HepG2 (cell line): ENCODE data around the gene FAM180A. TPM values are rescaled to one million over a fixed set of nuclear protein-coding genes. Genes with fewer than 3 reads are reported as not detected.

Experiments used
- ATAC-seq: fragments of 200-7000 bp; cut with Tn5 transposase; 3 replicates; pipeline ENCODE4 v1.9.1; 2020; ENCODE audit warnings: mild to moderate bottlenecking, moderate library complexity
- BruUV-seq: library from RNA; stranded (reverse); fragments of 400-500 nt; replicated peaks from 2 replicates; lab custom pipeline; 2021; lab: Mats Ljungman, UMichigan
- CTCF ChIA-PET: fragments of 300-600 bp; formaldehyde crosslinking; extraction: SDS; loops from one replicate; lab custom pipeline; 2021; ENCODE audit warnings: low total read pairs, inconsistent platforms, low intra/inter-chr PET ratio; lab: Yijun Ruan, JAX
- POLR2A ChIA-PET: fragments of 350-600 bp; sonication (Branson Sonifier 250); formaldehyde crosslinking; loops from one replicate; lab custom pipeline; 2020; ENCODE audit warnings: antibody characterized with exemption, inconsistent platforms; lab: Yijun Ruan, JAX
- DNase-seq: peaks from one replicate; pipeline ENCODE4 v3.0.0-alpha.2; 2015; ENCODE audit warnings: low spot score
- FAIRE-seq: peaks from 3 replicates; lab custom pipeline; 2011; peaks lifted over from hg19 to GRCh38; lab: Jason Lieb, UNC
- H2AFZ ChIP-seq: one replicate; pipeline ENCODE4 v1.6.1; 2011; ENCODE audit warnings: low read length, inconsistent platforms
- H3K27ac ChIP-seq: fragments of 300-600 bp; 3 replicates; pipeline ENCODE4 v1.8.0; 2011; ENCODE audit warnings: mixed run types, mild to moderate bottlenecking, mixed read lengths, low read length, inconsistent platforms; ENCODE audit not compliant: insufficient read depth; ENCODE audit errors: extremely low read length
- H3K27me3 ChIP-seq, 2 experiments: fragments of 200-600 bp in 1 of 2; 2 replicates in 1 of 2; 3 replicates in 1 of 2; pipeline versions ENCODE4 v1.6.0 to v1.8.0; 2011; ENCODE audit warnings: low read length in 2 of 2, mild to moderate bottlenecking in 2 of 2, moderate library complexity in 2 of 2, inconsistent platforms in 1 of 2; ENCODE audit not compliant: insufficient read depth in 2 of 2, control insufficient read depth in 1 of 2
- H3K36me3 ChIP-seq, 2 experiments: fragments of 200-600 bp in 1 of 2; replicated peaks in 1 of 2; 2 replicates in 1 of 2; 3 replicates in 1 of 2; pipeline versions ENCODE4 v1.5.1 to v1.8.0; 2011; ENCODE audit warnings: low read length in 2 of 2, inconsistent platforms in 1 of 2; ENCODE audit not compliant: insufficient read depth in 2 of 2, control insufficient read depth in 1 of 2
- H3K4me1 ChIP-seq: 2 replicates; pipeline ENCODE4 v1.5.1; 2012; ENCODE audit warnings: low read length, inconsistent platforms; ENCODE audit not compliant: insufficient read depth
- H3K4me2 ChIP-seq: 2 replicates; pipeline ENCODE4 v1.6.0; 2011; ENCODE audit warnings: low read depth, low read length, inconsistent platforms
- H3K4me3 ChIP-seq, 3 experiments: fragments of 200-600 bp in 1 of 3; sonication (generic), shearing (Covaris generic) in 1 of 3; replicated peaks in 1 of 3; 2 replicates each; pipeline ENCODE4 v1.5.1; 2011 to 2016; ENCODE audit warnings: low read length in 3 of 3, inconsistent platforms in 2 of 3, low read depth in 2 of 3, mild to moderate bottlenecking in 2 of 3, control low read depth in 1 of 3, mixed read lengths in 1 of 3; ENCODE audit not compliant: insufficient read depth in 1 of 3
- H3K79me2 ChIP-seq: one replicate; pipeline ENCODE4 v1.6.1; 2011; ENCODE audit warnings: low read length, inconsistent platforms; ENCODE audit not compliant: insufficient read depth
- H3K9ac ChIP-seq: 2 replicates; pipeline ENCODE4 v1.6.0; 2011; ENCODE audit warnings: mild to moderate bottlenecking, low read depth, low read length, inconsistent platforms; ENCODE audit not compliant: insufficient read depth
- H3K9me3 ChIP-seq: 2 replicates; pipeline ENCODE4 v1.5.1; 2012; ENCODE audit warnings: mild to moderate bottlenecking, low read length
- H4K20me1 ChIP-seq: 2 replicates; pipeline ENCODE4 v1.6.0; 2011; ENCODE audit warnings: inconsistent platforms, mild to moderate bottlenecking, low read length, moderate library complexity; ENCODE audit not compliant: insufficient read depth
- BCL6 ChIP-seq: IDR thresholded peaks from 2 replicates; pipeline ENCODE4 v1.6.1; 2016; ENCODE audit warnings: missing genetic modification reagents, missing compliant biosample characterization
- PREB ChIP-seq: sonication (generic); formaldehyde crosslinking; IDR thresholded peaks from 2 replicates; pipeline ENCODE4 v1.4.0; 2020; ENCODE audit warnings: missing genetic modification reagents
- SKI ChIP-seq: fragments of 450-650 bp; IDR thresholded peaks from one replicate; pipeline ENCODE4 v1.6.1; 2018; ENCODE audit warnings: mild to moderate bottlenecking; ENCODE audit not compliant: partially characterized antibody
- TFE3 ChIP-seq: IDR thresholded peaks from 2 replicates; pipeline ENCODE4 v1.6.1; 2016
- XRCC5 ChIP-seq: fragments of 200-400 bp; formaldehyde crosslinking; optimal IDR thresholded peaks from 2 replicates; pipeline ENCODE3; 2017; ENCODE audit warnings: mild to moderate bottlenecking, low read length
- ZIK1 ChIP-seq: sonication (generic); formaldehyde crosslinking; IDR thresholded peaks from 2 replicates; pipeline ENCODE4 v1.5.0; 2020; ENCODE audit warnings: mild to moderate bottlenecking, low read depth, missing genetic modification reagents, borderline replicate concordance
- ZNF235 ChIP-seq: sonication (generic); formaldehyde crosslinking; IDR thresholded peaks from 2 replicates; pipeline ENCODE4 v1.8.1; 2023; ENCODE audit warnings: mild to moderate bottlenecking, missing genetic modification reagents, borderline replicate concordance
- ZNF383 ChIP-seq: sonication (generic); formaldehyde crosslinking; IDR thresholded peaks from 2 replicates; pipeline ENCODE4 v1.4.0; 2020; ENCODE audit warnings: missing genetic modification reagents, mild to moderate bottlenecking, borderline replicate concordance
- ZNF460 ChIP-seq: sonication (generic); formaldehyde crosslinking; IDR thresholded peaks from 2 replicates; pipeline ENCODE4 v1.5.1; 2020; ENCODE audit warnings: missing genetic modification reagents, mild to moderate bottlenecking, borderline replicate concordance
- ZNF552 ChIP-seq: sonication (generic); formaldehyde crosslinking; IDR thresholded peaks from 2 replicates; pipeline ENCODE4 v1.9.0; 2022; ENCODE audit warnings: missing genetic modification reagents, mild to moderate bottlenecking, borderline replicate concordance
- ZNF562 ChIP-seq: sonication (generic); formaldehyde crosslinking; IDR thresholded peaks from 2 replicates; pipeline ENCODE4 v1.8.0; 2022; ENCODE audit warnings: missing genetic modification reagents, borderline replicate concordance
- ZNF567 ChIP-seq: sonication (generic); formaldehyde crosslinking; IDR thresholded peaks from 2 replicates; pipeline ENCODE4 v1.8.1; 2023; ENCODE audit warnings: mild to moderate bottlenecking, missing genetic modification reagents, borderline replicate concordance
- ZNF878 ChIP-seq: sonication (generic); formaldehyde crosslinking; IDR thresholded peaks from 2 replicates; pipeline ENCODE4 v1.8.1; 2023; ENCODE audit warnings: mild to moderate bottlenecking, missing genetic modification reagents, moderate library complexity
- WGBS: methylation state at CpG from one replicate; pipeline ENCODE4 v1.1.6; 2017; ENCODE audit warnings: low lambda C conversion rate; 5-methylcytosine and 5-hydroxymethylcytosine counted together
- in situ Hi-C: cut with HindIII; loops from 2 replicates; pipeline ENCODE4 v1.10.0; 2017; ENCODE audit warnings: low pct_unique_long_range_greater_than_20kb; ENCODE audit not compliant: extremely low pct_ligation_motif_present
- intact Hi-C: fragments of 100-400 bp; cut with micrococcal nuclease; formaldehyde crosslinking; loops from one replicate; pipeline ENCODE4 v1.10.0; 2022; ENCODE audit not compliant: unreplicated experiment
- polyA plus RNA-seq, 8 experiments: library from polyadenylated mRNA; depleted of rRNA in 3 of 8; stranded (reverse) in 7 of 8; unstranded in 1 of 8; fragments of >200 nt; fragmentation: Illumina TruSeq in 4 of 8; extraction: Trizol in 4 of 8; gene quantifications; 2 replicates each; pipeline versions ENCODE4 v1.2.1 to v1.2.3, GENCODE V29; 2011 to 2016; ENCODE audit warnings: low read depth in 4 of 8, missing spikeins in 1 of 8, mixed read lengths in 1 of 8; ENCODE audit not compliant: insufficient read depth in 1 of 8
- total RNA-seq, 5 experiments: library from RNA; depleted of rRNA; stranded (reverse); fragments of >200 nt; fragmentation: Illumina TruSeq; extraction: Trizol; gene quantifications; 2 replicates each; pipeline ENCODE4 v1.2.3, GENCODE V29; 2016; ENCODE audit warnings: low read depth in 1 of 5

The FAM180A gene
- total and polyA plus RNA-seq, 2 of the 13 experiments (the other 11 are each of a cell fraction or from before 2014, with no cell fraction given), result not detected

GRCh38 chr7:135770139-135770710 is 21.6 kb upstream of the FAM180A start:
- in situ Hi-C loops (no loop called here), intact Hi-C loops (no loop called here)
- Histone ChIP-seq H3K9me3 (no peaks in the 10 kb centered on the region), H3K36me3 (no peaks in the 10 kb centered on the region), H2AFZ (no peak overlapping the region), H3K4me2 (no peak overlapping the region), H3K9ac (no peak overlapping the region), H4K20me1 (no peaks in the 10 kb centered on the region), H3K4me3 (no peak overlapping the region), H3K27ac (no peak overlapping the region)
- FAIRE-seq (no peak), ATAC-seq (no peak)
- POLR2A ChIA-PET, result no interaction called here
- TF ChIP-seq ZIK1 (CRISPR knock-in tag), result no peak
- no peak for TF ChIP-seq SKI
- TF ChIP-seq ZNF567, result no peak
- no peak for TF ChIP-seq ZNF383 (CRISPR knock-in tag)
- no peak for TF ChIP-seq XRCC5
- TF ChIP-seq BCL6, result no peak
- TF ChIP-seq PREB (CRISPR knock-in tag), result no peak
- no peak for TF ChIP-seq TFE3 (CRISPR knock-in tag)
- TF ChIP-seq ZNF562 (CRISPR knock-in tag), result no peak
- TF ChIP-seq ZNF460 (CRISPR knock-in tag), result no peak
- TF ChIP-seq ZNF235 (CRISPR knock-in tag), result no peak
- no peak for TF ChIP-seq ZNF878 (CRISPR knock-in tag)
- no peak for TF ChIP-seq ZNF552 (CRISPR knock-in tag)
- TF ChIP-seq, all 625 proteins: peak for 0
- Histone ChIP-seq H3K79me2 (no peaks in the 10 kb centered on the region), H3K4me1 (0 out of 2 replicates have a peak, but pooled peaks cover 4% of the 10 kb centered on the region), H3K27me3 (peaks cover 4 to 33% of the 10 kb centered on the region in 2 experiments; a peak in 4 of 5 replicates)
- BruUV-seq, result no TSS peak
- no peak for DNase-seq
- CTCF ChIA-PET, result no interaction called here
- 47% methylated on average over 6 of the region's 6 CpGs for WGBS
